OCI-LY1 (cell line): ENCODE data around the gene SEMA3C.

Experiments used
- EZH2 ChIP-seq: fragments of 200-600 bp; sonication (generic), shearing (Covaris generic); IDR thresholded peaks from 2 replicates; pipeline ENCODE4 v1.8.0; 2017; ENCODE audit warnings: borderline replicate concordance, mixed run types, mild to moderate bottlenecking, antibody characterized with exemption, low read length, moderate library complexity, mixed read lengths
- TF ChIP-seq, protein P1 (sequence below): fragments of 200-600 bp; sonication (generic), shearing (Covaris generic); IDR thresholded peaks from 2 replicates; pipeline ENCODE4 v1.5.1; 2017; ENCODE audit warnings: mild to moderate bottlenecking, antibody characterized with exemption, low read length, moderate library complexity, mixed read lengths

DNA sequence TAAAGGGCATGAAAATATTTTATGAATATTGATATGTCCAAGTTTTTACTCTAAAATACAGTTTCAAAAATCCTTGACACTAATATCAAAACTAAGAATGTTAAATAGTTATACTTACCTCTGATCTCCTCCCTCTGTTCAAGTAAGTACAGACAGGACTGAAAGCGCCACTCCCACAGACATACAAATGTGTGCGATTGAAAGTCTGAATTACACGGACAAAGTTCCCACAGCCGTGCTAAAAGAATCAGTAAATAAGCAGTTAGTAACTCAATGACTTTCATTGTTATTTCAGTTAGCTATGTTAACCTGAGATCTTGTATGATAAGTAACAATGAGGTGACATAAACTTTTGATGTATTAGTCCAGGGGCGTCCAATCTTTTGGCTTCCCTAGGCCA lies 100.7 kb downstream of the SEMA3C start:
- TF ChIP-seq, protein P1, sequence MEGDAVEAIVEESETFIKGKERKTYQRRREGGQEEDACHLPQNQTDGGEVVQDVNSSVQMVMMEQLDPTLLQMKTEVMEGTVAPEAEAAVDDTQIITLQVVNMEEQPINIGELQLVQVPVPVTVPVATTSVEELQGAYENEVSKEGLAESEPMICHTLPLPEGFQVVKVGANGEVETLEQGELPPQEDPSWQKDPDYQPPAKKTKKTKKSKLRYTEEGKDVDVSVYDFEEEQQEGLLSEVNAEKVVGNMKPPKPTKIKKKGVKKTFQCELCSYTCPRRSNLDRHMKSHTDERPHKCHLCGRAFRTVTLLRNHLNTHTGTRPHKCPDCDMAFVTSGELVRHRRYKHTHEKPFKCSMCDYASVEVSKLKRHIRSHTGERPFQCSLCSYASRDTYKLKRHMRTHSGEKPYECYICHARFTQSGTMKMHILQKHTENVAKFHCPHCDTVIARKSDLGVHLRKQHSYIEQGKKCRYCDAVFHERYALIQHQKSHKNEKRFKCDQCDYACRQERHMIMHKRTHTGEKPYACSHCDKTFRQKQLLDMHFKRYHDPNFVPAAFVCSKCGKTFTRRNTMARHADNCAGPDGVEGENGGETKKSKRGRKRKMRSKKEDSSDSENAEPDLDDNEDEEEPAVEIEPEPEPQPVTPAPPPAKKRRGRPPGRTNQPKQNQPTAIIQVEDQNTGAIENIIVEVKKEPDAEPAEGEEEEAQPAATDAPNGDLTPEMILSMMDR: no peak
- no peak for TF ChIP-seq EZH2
